Left kidney (tissue), 2 donors: ENCODE data around the gene ADIRF. TPM values are rescaled to one million over a fixed set of nuclear protein-coding genes. Genes with fewer than 3 reads are reported as not detected.

Experiments used
- DNase-seq: peaks from one replicate; pipeline ENCODE4 v3.0.0-alpha.2; 2013
- polyA plus RNA-seq: library from polyadenylated mRNA; unstranded; fragments of 120-200 nt; gene quantifications from one replicate; pipeline ENCODE4 v1.2.1, GENCODE V29; 2013; ENCODE audit not compliant: insufficient read length

The ADIRF gene
- polyA plus RNA-seq, 1 donor = 8.9 TPM

DNA sequence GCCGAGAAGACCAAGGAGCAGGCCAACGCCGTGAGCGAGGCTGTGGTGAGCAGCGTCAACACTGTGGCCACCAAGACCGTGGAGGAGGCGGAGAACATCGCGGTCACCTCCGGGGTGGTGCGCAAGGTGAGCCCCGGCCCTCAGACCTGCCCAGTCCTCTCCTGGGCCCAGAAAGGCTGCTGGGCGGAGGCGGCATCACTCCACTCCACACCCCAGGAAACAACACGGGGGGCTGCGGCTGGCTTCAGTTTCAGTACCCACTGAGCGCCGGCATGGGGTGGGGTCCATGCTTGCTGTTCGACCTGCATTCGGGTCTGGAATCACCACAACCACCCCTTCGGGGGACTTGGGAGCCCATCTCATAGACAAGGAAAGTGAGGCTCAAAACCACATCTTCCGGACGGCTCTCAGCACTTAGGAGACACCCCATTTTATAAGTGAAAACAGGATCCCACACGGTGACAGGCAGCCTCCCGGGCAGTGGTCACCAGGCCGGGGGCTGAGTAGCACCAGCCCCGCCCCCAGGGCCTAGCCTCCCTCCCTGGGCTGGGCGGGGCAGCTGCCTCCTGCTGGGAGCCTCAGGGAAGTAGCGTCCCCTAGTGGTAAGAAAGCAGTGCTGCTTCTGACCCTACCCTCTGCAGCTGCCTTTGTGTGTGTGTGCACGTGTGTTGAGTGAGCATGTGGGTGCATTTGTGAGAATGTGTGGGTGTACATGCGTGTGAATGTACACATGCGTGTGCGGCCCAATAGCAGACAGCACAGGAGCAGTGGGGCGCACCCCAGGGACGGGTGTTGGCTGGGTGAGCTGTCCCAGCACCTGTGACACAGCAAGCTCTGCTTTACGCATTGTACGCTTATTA lies 8.0 kb upstream of the ADIRF start:
- no peak for DNase-seq

DNA sequence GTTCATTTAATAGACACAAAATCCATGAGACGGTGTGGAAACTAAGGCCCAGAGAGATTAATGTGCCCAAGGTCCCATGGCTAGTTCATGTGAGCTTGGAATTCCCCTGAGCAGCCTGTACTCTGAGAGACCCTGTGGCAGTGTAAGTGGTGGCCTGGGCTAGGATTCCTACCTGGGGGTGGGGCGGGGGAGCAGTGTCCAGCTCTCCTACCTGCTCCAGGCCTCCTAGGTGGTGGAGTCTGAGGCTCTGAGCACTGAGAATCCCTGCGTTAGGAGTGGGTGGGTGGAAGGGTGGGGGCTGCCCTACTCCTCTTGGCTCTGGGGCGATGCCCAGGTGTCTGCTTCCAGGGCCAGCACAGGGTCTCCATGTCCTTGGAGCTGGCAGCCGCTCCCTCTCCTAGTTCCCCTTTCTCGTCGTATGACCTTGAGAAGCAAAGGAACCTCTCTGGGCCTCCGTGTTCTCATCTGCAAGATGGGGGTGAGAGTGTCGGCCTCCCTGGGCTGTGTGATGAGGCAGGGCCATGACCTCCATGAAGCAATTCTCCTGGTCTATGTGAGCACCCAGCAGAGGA lies 7.3 kb upstream of the ADIRF start:
- DNase-seq = no peak

DNA sequence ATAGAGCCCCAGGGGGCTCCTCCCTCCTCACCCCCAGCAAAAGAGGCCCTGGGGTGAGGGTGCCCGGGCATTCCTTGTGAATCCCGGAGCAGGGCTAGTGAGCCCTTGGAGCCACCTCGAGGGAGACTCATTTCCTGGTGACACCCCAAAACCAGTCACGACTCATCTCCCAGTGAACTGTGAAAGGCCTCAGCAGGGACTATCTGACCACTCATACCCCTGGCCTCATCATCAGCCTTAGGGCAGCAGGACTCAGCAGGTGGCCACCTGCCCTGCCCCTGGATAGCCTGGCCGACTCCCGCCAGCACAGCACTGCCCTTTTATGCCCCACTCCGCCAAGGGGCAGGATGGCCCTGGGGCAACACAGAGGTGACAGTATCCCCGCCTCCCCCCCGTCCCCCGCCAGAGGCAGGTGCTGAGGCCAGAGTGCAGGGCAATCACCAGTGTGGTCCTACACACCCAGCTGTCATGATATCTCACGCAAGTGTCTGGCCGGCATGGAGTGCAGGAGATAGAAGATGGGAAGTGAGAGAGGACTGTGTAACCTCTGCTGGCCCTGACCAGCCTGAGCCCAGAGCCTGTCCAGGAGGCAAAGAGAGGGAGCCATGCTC lies 6.7 kb upstream of the ADIRF start:
- DNase-seq = no peak

DNA sequence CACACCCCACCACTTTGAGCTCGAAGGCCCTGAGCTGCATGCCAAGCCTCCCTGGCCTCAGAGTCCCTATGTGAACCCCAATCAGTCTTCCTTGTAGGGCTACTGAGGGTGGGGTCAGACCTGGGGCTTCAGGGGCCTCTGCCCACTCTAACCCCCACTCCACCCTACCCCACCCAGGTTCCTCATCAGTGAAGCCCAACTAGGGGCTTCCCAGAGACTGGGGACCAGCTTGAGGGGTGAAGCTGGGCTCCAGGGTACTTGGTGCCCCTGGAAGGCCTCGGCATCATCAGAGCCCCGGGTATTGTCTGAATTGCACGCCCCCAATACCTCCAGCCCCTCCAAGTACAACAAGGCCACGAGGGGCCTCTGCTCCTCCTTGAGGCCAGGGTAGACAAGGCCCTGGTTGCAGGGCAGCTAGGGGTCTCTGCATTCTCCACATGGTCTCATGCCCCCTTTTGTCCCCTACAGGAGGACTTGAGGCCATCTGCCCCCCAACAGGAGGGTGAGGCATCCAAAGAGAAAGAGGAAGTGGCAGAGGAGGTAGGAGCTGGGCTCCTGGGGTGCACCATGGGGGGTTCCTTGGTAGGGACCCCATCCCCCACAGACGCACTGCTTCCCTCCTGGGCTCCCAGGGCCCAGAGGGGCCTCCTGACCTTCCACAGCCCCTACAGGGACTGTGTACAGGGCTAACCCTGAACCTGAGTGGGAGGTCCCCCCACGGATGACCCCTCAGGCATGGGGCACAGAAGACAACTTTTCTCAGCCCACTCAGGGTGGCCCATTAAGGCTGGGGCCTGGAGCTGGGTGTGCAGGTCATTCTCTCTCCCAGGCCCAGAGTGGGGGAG lies 5.9 kb upstream of the ADIRF start:
- no peak for DNase-seq

DNA sequence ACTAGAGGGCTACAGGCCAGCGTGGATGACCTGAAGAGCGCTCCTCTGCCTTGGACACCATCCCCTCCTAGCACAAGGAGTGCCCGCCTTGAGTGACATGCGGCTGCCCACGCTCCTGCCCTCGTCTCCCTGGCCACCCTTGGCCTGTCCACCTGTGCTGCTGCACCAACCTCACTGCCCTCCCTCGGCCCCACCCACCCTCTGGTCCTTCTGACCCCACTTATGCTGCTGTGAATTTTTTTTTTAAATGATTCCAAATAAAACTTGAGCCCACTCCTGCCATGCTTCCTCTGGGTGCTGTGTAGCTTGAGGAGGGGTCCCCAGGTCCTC lies 5.3 kb upstream of the ADIRF start:
- DNase-seq = no peak

DNA sequence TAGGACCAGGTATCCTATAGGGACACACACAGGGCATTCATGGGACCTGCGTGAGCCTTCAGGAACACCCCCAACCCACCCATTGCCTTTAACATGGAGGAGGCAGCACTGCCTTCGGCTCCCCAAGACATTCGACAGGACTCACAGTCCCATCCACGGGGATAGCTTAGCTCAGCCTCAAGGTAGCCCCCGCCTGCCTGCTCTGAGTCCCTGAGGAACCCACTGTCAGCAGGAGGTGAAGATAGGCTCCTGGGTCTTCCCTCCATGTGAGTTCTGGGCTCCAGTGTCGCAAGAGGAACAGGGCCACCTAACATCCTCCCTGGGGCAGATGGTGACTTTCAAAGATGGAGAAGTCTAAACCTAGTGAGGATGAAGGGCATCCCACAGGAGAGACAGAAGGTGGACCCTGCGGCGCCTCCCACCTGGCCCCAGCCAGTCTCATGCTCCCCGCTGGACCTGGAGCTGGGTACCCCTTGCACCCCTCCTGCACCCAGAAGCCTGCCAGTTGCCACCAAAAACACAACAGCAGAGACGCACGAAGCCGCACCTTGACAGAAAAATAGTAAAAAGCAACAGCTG lies 4.9 kb upstream of the ADIRF start:
- no peak for DNase-seq

DNA sequence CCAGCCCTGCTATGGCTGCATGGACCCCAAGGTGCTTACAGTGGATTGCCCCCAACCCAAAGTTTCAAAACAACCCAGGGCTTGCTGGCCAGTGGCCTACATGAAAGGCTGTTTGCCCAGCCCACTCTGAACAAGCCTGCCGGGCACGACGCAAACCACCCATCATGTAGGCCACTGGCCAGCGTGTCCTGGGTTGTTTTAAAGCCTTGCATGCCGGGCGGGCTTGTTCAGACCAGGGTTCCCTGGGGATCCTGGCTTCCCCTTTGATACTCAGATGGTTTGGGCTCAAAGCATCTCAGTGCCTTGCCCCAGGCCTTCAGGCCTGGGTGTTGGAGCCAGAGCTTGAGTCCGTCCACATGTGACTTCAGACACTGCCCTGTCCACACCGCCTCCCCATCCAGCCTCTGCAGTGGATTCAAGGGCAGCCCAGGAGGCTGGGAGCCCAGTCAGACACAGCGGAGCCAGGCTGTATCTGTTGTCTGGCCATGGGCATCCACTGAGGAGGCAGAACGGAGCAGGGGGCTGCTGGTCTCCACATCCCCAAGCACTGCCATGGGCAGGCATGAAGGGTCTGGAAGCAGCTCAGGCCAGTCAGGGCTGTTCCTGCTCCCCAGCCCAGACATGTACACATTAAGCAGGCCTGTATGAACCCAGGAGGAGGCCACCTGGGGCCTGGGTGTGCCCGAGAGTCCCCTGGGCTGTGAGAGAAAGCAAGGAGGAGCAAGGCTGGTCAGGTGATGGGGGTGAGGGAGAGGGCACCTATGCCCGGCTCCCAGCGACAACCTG lies 4.0 kb upstream of the ADIRF start:
- no peak for DNase-seq

DNA sequence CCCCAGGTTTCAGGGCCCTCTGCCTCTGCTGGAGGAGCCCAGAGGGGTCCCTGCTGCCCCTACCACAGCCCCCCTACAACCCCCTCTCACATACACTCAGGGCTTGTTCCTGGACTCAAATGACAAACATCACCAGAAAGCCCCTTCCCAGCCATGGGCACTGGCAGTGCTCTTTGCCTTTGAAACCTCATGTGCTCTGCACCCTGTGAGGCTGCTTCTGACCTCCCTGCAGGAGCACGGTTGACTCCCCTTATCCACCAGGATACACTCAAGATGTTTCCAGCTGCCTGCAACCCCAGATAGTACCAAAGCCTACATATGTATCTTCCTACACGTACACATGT lies 3.5 kb upstream of the ADIRF start:
- DNase-seq = no peak

DNA sequence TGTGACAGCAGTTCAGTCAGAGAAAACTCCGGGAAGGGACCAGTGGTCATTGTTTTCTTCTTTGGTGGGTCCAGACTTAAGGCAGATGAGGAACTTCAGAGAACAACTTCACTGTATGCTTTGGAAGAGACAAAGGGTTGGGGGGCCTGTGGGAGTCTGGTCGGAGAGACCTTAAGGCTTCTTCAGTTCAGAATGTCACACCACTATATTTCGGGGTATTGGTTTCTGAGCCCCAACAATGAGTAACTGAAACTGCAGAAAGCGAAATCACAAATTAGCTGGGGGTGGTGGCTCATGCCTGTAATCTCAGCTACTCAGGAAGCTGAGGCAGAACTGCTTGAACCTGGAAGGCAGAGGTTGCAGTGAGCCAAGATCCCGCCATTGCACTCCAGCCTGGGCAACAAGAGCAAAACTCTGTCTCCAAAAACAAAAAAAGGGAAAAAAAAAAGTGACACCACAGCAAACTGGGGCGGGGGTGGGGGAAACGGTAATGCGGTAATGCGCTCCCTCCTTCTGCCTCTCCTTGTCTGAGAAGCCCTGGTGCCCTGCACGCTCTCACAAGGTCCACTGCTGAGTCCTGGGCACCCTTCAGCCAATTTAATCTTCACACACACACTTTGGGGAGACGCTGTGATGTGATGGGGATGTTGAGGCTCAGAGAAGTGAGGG lies 2.2 kb upstream of the ADIRF start:
- no peak for DNase-seq

DNA sequence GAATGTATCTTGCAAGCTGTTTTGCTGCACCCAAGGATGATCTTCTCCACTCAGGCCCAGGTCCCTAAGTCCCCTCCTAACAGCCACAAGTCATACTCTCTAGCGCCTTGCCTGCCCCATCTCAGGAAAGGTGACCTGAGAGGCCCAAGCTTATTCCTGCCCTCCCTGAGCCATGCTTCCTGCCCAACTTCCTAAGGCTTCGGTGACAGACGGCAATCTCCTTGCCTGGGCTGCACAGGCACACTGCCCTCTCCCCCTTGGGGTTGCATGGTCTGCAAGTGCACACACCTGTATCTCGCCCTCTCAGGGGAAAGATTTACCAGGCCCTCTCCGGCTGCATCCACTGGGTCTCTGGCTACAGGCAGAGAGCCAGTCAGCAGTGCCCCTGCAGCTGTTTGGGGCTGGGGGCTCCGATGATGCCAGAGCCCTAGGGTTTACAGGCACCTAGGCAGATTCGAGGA lies 771 bp upstream of the ADIRF start:
- no peak for DNase-seq

DNA sequence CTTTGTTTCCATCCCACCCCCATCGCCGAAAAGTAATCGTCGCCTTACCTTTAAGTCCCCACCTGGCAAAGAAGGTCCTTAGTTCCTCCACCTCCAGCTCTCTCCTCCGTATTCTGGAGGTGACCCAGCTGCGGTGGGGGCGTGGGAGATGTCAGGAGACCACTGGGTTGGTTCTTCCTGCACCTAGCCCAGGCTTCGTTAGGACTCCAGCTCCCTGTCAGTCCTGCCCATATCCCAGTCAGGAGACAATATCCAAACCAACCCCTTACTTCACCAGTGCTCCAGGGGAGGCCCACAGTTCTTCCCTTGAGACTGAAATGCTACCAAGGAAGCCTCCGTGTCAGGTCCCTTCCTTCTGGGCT lies 693 bp downstream of the ADIRF start:
- no peak for DNase-seq

DNA sequence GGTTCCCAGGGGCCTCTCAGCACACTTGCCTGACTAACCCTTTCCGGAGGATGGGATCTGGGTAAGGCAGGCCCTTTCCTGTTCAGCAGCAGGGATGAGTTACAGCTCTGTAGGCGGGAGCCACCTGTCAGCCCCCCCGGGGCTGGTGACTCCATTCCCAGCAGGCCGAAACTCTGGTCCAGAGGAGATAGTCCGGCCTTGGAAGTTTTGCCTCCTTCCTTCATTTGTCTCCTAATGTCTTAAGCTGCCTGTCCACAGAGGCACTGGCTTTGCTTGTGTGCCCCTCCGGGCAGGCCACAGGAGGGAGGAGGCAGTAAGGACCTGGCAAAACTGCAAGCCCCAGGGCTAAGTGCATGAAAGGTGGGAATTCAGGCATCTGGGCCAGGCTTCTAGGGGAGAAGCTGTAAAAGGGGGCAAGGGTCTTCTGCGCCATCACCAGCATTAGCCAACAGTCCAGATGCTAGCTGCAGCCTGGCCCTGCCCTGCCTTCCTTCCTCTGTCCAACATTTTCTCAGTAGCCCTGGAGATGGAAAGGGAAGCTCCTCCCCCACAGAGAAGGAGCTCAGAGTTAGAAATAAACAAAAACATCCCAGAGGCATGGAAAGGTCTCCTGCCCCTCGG lies 1.2 kb downstream of the ADIRF start:
- no peak for DNase-seq

DNA sequence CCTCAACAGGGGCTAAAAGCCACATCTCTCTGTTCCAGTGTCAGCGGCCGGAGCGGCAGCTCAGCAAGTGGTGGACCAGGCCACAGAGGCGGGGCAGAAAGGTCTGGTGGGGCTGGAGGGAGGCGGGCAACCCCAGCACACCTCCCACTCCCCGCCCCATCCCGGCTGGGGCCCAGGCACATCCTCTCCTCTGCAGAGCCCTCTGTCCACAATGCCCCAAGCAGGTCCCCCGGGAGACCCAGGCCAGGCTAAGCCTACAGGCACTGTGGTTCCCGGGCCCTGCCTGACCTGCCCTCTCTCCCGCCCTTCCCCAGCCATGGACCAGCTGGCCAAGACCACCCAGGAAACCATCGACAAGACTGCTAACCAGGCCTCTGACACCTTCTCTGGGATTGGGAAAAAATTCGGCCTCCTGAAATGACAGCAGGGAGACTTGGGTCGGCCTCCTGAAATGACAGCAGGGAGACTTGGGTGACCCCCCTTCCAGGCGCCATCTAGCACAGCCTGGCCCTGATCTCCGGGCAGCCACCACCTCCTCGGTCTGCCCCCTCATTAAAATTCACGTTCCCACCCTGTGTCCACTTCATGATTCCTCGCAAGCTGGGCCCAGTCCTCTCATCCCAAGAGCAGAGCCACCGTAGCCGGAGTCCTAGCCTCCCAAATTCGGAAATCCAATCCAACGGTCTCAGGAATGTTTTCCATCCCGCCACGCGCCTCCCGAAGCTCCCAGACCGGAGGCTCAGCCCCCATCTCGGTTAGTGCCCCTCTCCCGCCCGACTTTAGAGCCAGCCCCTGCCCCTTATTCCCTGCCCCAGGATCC lies 2.1 kb downstream of the ADIRF start:
- DNase-seq = no peak

DNA sequence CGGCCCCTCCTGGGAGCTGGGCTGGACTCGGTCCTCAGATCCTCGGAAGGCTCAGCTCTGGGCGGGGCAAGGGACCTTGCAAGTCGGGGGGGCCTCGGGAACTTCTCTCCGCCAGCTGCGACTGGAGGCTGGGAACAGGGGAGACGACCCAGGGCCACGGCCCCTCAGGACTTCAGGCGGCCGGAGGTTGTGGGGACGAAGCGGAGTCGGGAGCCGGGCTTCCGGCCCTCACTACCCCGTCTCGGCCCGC lies 2.6 kb downstream of the ADIRF start:
- peak; percentile 55 for DNase-seq

DNA sequence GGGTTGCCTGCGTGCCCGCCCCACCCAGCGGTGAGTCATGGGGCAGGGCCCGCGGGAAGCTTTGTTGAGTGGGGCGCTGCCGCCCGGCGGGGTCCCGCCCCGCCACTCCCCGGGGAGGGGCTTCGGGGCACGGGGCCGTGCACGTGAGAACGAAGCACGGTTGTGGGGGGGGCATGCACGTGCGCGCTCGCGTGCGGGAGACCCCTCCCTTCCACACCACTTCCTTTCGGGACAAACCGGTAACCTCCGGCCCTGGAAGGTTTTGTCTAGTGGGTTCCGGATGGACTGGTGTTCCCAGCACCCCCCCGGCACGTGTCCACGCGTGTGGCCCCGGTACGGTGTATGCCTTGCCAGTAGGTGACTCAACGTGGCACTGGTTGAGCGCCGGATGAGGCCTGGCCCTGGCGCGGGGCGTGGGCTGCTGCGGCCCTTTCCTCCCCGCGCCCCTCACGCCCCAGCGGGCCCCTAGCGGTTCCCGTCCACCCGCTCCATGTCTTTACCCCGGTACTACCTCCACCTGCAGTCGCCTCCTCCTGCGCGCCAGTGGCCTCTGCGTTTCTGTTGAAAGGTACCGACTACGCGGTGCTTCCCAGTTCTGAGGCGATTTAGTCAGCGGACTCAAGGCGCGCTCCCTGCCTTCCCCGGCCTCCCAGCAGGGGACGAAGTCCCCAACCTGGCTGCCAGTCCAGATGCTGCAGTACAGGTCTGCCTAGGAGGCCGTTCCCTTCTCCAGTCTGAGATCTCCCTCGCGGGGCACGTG lies 3.1 kb downstream of the ADIRF start:
- DNase-seq = peak; percentile 71

DNA sequence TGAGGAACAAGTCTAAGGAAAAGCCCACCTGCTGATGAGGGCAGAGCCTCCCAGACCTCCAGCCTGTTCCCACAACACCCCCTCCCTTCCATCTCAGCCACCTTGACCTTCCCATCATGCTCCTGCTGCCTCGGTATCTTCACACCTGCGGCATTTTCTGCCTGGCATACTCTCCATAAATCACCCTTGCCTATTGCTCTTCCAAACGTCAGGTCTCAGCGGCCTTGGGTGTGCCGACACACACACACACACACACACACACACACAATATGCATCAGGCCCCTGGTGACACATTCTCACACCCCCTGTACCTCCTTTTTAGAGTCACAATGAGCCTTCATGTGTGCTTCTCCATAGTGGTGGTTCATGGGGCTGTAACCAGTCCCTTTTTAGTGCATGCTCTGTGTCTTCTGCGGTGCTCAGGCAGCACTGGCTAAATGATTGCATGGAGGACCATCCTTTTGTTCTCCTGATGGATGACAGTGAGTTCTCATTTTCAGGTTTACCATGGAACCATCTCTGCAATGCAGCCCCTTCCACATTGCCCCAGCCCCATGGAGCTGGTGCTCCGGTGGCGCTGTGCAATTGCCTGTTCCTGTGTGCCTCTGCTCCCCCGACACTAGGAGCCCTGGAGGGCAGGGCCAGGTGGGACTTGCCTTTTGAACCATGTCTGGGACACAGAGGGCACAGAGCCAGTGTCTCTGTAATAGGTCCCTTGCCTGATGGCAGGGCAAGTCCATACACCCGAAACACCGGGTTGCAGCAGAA lies 4.5 kb downstream of the ADIRF start:
- DNase-seq = no peak

DNA sequence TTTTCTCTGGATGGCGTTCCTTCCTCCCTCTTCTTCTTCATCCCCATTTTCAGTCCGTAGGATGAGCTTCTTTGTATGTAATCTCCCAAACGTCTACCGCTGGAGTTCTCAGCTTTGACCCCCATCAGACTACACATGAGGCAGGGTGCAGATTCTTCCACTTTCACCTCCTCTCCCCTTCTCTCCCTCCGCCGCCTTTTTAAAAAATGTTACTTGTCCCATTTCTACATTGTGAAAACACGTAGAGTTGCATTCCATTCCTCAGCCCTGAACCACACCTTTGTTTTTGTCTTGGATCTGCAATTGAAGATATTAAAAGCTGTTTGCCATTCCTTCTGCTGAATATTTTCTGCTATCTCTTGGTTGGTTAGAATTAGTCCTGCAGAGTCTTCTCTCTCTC lies 6.2 kb downstream of the ADIRF start:
- no peak for DNase-seq

DNA sequence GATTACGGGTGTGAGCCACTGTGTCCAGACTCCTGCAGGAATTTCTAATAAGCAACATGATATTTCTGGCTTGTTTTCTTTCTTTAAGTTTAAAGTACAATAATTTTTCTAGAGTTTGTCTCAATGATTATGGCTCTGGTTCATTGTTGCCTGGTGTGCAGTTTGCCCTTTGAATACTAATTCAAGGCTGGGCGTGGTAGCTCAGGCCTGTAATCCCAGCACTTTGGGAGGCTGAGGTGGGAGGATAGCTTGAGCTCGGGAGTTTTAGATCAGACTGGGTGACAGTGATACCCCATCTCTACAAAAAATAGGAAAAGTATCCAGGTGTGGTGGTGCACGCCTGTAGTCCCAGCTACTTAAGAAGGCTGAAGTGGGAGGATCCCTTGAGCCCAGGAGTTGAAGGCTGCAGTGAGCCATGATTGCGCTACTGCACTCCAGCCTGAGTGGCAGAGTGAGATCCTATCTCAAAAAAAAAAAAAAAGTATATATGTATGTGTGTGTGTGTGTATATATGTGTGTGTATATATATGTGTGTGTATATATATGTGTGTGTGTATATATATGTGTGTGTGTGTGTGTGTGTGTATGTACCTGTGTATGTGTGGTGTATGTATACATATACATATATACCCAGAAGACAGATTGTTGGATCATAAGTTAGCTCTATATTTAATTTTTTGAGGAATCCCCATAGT lies 8.2 kb downstream of the ADIRF start:
- no peak for DNase-seq
